AG09319 (cell line): ENCODE data around the gene MEX3D.

ENCODE experiments used
- DNase-seq: peaks from one replicate; pipeline ENCODE4 v3.0.0-alpha.2; 2010; ENCODE audit warnings: low read depth; ENCODE audit errors: extremely low read depth
- TF ChIP-seq, protein P1 (sequence below): IDR thresholded peaks from 2 replicates; pipeline ENCODE4 v1.5.1; 2011; ENCODE audit warnings: low read depth, mild to moderate bottlenecking, inconsistent platforms, low read length, moderate library complexity

Gene MEX3D

DNA sequence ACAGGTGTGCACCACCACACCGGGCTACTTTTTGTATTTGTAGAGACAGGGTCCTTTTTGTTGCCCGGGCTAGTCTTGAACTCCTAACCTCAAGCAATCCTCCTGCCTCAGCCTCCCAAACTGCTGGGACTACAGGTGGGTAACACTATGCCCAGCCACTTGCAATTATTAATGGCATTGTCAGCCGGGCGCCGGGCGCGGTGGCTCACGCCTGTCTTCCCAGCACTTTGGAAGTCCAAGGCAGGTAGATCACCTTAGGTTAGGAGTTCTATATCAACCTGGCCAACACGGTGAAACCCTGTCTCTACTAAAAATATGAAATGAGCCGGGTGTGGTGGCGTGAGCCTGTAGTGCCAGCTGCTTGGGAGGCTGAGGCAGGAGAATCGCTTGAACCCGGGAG, 2.7 kb upstream of the MEX3D start:
- DNase-seq, result no peak
- TF ChIP-seq, protein P1, sequence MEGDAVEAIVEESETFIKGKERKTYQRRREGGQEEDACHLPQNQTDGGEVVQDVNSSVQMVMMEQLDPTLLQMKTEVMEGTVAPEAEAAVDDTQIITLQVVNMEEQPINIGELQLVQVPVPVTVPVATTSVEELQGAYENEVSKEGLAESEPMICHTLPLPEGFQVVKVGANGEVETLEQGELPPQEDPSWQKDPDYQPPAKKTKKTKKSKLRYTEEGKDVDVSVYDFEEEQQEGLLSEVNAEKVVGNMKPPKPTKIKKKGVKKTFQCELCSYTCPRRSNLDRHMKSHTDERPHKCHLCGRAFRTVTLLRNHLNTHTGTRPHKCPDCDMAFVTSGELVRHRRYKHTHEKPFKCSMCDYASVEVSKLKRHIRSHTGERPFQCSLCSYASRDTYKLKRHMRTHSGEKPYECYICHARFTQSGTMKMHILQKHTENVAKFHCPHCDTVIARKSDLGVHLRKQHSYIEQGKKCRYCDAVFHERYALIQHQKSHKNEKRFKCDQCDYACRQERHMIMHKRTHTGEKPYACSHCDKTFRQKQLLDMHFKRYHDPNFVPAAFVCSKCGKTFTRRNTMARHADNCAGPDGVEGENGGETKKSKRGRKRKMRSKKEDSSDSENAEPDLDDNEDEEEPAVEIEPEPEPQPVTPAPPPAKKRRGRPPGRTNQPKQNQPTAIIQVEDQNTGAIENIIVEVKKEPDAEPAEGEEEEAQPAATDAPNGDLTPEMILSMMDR, result no peak

DNA sequence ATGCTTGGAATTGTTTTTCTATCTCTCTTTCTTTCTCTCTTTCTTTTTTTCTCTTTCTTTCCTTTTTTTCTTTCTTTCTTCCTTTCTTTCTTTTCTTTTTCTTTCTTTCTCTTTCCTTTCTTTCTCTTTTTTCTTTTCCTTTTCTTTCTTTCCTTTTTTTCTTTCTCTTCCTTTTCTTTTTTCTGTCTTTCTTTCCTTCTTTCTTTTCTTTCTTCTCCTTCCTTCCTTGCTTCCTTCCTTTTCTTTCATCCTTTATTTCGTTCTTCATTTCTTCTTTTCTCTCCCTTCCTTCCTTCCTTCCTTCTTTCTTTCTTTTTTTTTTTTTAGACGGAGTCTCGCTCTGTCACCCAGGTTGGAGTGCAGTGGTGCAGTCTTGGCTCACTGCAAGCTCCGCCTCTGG, 1.9 kb upstream of the MEX3D start:
- TF ChIP-seq, protein P1, result no peak
- DNase-seq, result no peak

DNA sequence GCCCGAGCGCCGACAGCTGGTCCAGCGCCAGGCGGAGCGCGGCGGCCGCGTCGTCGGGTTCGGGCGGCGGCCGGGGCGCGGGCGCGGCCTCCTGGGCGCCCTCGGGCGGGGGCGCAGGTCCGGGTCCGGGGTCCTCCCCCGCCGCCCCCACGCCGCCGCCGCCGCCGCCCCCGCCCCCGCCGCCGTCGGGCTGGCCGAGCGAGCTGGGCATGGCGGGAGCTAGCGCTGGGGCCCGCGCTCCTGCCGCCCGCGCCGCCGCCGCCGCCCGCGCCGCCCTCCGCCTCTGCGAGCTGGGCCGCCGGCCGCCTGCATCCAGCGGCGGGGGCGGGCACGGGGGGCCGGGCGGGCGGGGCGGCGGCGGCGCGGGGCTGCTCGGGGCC, 287 bp downstream of the MEX3D start:
- TF ChIP-seq, protein P1, result no peak
- no peak for DNase-seq

DNA sequence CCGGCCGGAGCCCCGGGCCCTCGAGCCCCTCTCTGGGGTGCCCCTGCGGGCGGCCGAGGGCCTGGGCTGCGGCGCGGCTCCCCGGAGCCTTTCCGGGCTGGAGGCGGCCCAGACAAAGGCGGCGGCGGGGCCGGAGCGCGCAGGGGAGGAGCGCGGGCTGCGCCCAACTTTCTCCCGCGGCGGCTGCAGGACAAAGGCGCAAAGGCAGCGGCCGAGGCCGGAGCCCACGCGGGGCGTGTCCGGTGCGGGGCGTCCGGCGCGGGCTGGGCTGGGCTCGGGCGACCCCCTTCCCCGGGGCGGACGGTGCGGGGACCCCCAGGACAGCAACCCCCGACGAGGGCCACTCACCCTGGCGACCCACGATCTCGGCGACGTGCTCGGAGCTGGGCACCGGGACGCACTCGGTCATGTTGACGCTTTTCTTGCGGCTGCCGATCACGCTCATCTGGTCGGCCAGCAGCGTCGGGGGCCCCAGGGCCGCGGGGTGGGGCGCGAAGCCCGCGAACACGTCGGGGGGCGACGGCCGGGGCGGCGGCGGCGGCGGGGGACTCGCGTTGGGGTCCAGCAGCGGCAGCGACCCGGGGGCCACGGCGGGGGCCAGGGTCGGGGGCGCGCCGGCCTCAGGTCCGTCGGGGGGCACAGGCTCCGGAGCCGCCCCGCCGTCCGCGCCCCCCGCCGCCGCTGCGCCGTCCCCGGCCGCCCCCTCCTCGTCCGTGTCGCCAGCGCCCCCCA, 843 bp downstream of the MEX3D start:
- TF ChIP-seq, protein P1, result no peak

DNA sequence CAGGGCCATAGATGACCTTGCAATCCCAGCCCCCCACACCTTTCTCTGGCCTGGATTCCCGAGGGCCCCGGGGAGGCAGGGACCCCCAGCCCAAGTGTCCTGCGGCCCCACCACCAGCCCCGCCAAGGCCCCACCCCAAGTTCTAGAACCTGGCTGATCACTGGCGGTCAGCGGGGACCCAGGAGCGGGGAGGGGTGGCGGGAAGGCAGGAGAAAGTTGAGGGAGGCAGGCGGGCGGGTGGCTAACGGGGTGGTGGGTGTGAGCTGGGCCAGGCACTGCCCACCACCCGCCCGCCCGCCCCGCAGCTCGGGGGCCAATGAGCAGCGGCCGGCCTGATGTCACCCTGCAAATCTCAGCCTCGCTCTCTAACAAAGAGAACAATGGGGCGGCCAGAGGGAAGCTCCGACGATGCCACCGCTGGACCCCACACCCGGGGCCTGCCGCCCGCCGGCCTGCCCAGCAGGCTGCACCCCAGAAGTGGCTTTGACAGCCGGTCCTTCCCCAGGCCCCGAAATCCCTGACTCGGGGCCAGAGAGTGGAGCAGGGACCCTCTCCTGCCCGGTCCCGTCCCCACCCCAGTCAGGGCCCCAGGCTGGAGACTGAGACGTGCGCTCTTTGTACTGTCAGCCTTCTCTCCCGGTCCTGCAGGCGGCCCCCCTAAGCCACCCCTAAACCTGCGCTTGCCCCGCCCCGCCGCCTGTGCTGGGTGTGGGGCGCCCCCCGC, 1.6 kb downstream of the MEX3D start:
- TF ChIP-seq, protein P1, result no peak
- DNase-seq, result peak; percentile 58

More for the DNA sequence above, 843 bp downstream of the MEX3D start:
- DNase-seq, result no peak

DNA sequence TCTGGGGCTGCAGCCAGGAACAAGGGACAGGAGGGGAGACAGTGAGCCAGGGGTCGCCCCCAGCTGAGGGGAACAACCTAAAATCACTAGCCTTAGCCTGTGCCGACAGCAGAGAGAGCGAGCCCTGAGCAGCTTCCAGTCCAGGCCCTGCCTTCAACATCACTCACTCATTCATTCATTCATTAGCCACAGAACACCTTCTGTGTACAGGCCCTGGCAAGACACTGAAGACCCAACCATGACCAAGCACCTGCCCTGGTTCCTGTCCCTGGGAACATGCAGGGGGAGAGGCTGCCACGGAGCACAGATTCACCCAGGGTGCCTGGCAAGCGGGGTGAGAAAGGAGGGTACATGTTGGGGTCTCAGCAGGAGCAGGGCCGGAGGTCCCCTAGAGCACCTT, 4.9 kb downstream of the MEX3D start:
- TF ChIP-seq, protein P1, result no peak
- no peak for DNase-seq

DNA sequence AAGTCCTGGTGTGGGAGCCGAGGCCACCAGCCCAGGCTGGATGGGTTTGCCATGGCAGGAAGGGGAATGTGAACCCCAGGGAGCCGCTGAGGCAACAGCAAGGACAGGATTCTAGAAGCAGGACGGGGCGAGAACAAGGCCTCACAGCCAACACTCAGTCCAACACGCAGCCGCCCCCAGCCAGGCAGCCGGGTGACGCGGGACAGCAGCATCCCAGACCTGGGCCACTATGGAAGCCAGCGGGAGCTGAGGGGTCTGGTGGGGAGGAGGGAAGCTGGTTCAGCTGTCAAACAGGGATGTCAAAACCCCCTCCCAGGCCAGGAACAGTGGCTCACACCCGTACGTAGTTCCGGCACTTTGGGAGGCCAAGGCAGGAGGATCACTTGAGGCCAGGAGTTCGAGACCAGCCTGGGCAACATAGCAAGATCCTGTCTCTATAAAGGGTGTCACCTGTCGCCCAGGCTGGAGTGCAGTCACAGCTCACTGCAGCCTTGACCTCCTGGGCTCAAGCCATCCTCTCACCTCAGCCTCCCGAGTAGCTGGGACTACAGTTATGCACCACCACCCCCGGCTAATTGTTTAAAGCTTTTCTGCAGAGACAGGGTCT, 6.8 kb downstream of the MEX3D start:
- no peak for DNase-seq
- TF ChIP-seq, protein P1, result no peak
